SK-N-MC (cell line): ENCODE data around the gene CLDN19.

Experiments used
- DNase-seq: peaks from one replicate; pipeline ENCODE4 v3.0.0-alpha.2; 2011; ENCODE audit warnings: low read depth, low spot score
- H3K27ac ChIP-seq: fragments of 200-600 bp; sonication (generic); 2 replicates; pipeline ENCODE4 v1.5.1; 2016; ENCODE audit warnings: mixed run types
- H3K36me3 ChIP-seq: fragments of 200-600 bp; sonication (generic); 2 replicates; pipeline ENCODE4 v1.6.1; 2017; ENCODE audit warnings: antibody characterized with exemption, low read length, mixed read lengths; ENCODE audit not compliant: insufficient read depth
- H3K4me3 ChIP-seq: fragments of 200-600 bp; sonication (generic); 2 replicates; pipeline ENCODE4 v1.5.1; 2016
- H3K9ac ChIP-seq: fragments of 200-600 bp; sonication (generic); 2 replicates; pipeline ENCODE4 v1.8.0; 2017; ENCODE audit warnings: mixed run types, mixed read lengths; ENCODE audit not compliant: insufficient read length
- H3K9me3 ChIP-seq: fragments of 200-600 bp; sonication (generic); 2 replicates; pipeline ENCODE4 v1.6.1; 2017; ENCODE audit warnings: low read depth, mild to moderate bottlenecking, antibody characterized with exemption, low read length, moderate library complexity, mixed read lengths
- EZH2 ChIP-seq: fragments of 200-600 bp; sonication (generic); IDR thresholded peaks from one replicate; pipeline ENCODE4 v1.6.1; 2017; ENCODE audit warnings: antibody characterized with exemption
- FOXP2 ChIP-seq: optimal IDR thresholded peaks from 2 replicates; pipeline ENCODE3; 2011; ENCODE audit warnings: mild to moderate bottlenecking, moderate library complexity; ENCODE audit not compliant: insufficient read depth; ENCODE audit errors: extremely low read length, control extremely low read depth
- POLR2AphosphoS5 ChIP-seq: IDR thresholded peaks from 2 replicates; pipeline ENCODE4 v1.6.1; 2012; ENCODE audit warnings: mild to moderate bottlenecking, low read depth, low read length, borderline replicate concordance

The CLDN19 gene

GRCh38 chr1:42691157-42691498 is 48.9 kb downstream of the CLDN19 start:
- H3K9ac ChIP-seq = no peak overlapping the region
- peaks cover 100% of the 10 kb centered on the region for H3K36me3 ChIP-seq
- H3K4me3 ChIP-seq = no peak overlapping the region
- DNase-seq = no peak
- H3K27ac ChIP-seq = no peak overlapping the region
- no peaks in the 10 kb centered on the region for H3K9me3 ChIP-seq
- TF ChIP-seq POLR2AphosphoS5 = no peak
- no peak for TF ChIP-seq EZH2

- H3K9me3 ChIP-seq = no peaks in the 10 kb centered on the region
- peaks cover 100% of the 10 kb centered on the region for H3K36me3 ChIP-seq
- H3K4me3 ChIP-seq = no peak overlapping the region
- no peak overlapping the region for H3K27ac ChIP-seq
- H3K9ac ChIP-seq = no peak overlapping the region
- TF ChIP-seq FOXP2 = no peak
- no peak for TF ChIP-seq EZH2
- no peak for TF ChIP-seq POLR2AphosphoS5
- DNase-seq = no peak
Measured at GRCh38 chr1:42690477-42691156, 49.4 kb downstream of the CLDN19 start.

- Histone ChIP-seq H3K27ac (no peak overlapping the region), H3K9ac (no peak overlapping the region), H3K4me3 (no peak overlapping the region), H3K36me3 (peaks cover 100% of the 10 kb centered on the region), H3K9me3 (no peaks in the 10 kb centered on the region)
- no peak for DNase-seq
- no peak for TF ChIP-seq FOXP2
- no peak for TF ChIP-seq EZH2
Measured at GRCh38 chr1:42689912-42690311, 50.1 kb downstream of the CLDN19 start.

- no peak for TF ChIP-seq FOXP2
- no peak for TF ChIP-seq EZH2
- no peak for TF ChIP-seq POLR2AphosphoS5
- H3K9me3 ChIP-seq = no peaks in the 10 kb centered on the region
- peaks cover 84% of the 10 kb centered on the region for H3K36me3 ChIP-seq
- peak overlapping the region; percentile 94 for H3K9ac ChIP-seq
- no peak for DNase-seq
- peak overlapping the region; percentile 93 for H3K4me3 ChIP-seq
- H3K27ac ChIP-seq = no peak overlapping the region
Measured at GRCh38 chr1:42686418-42686817, 53.6 kb downstream of the CLDN19 start.

GRCh38 chr1:42684139-42684538 is 55.9 kb downstream of the CLDN19 start:
- no peak for DNase-seq
- Histone ChIP-seq H3K9ac (peak overlapping the region; percentile 94), H3K27ac (no peak overlapping the region), H3K4me3 (peak overlapping the region; percentile 93), H3K36me3 (peaks cover 62% of the 10 kb centered on the region), H3K9me3 (no peaks in the 10 kb centered on the region)
- TF ChIP-seq EZH2 (no peak), POLR2AphosphoS5 (no peak), FOXP2 (no peak)
